BE2C (cell line): Measurements from ENCODE around the gene PCBP3.

Experiments
- DNase-seq: peaks from one replicate; pipeline ENCODE4 v3.0.0-alpha.2; 2020
- H3K27me3 ChIP-seq: fragments of 250-450 bp; sonication (Bioruptor Pico); 2 replicates; pipeline ENCODE4 v1.5.1; 2020; ENCODE audit warnings: mild to moderate bottlenecking
- H3K36me3 ChIP-seq: fragments of 250-450 bp; sonication (Bioruptor Pico); 2 replicates; pipeline ENCODE4 v1.5.1; 2020; ENCODE audit warnings: mild to moderate bottlenecking
- H3K4me1 ChIP-seq: fragments of 250-450 bp; sonication (Bioruptor Pico); 2 replicates; pipeline ENCODE4 v1.5.1; 2020
- H3K4me3 ChIP-seq: 2 replicates; pipeline ENCODE4 v1.5.1; 2011; ENCODE audit warnings: low read depth, low read length
- H3K9me3 ChIP-seq: fragments of 250-450 bp; sonication (Bioruptor Pico); 2 replicates; pipeline ENCODE4 v1.5.1; 2020
- CTCF ChIP-seq: IDR thresholded peaks from 2 replicates; pipeline ENCODE4 v1.5.1; 2012; ENCODE audit warnings: mild to moderate bottlenecking, low read depth, low read length

Gene PCBP3

GRCh38 chr21:45990049-45990711, 346.7 kb downstream of the PCBP3 start:
- DNase-seq: peak; percentile 10
- TF ChIP-seq CTCF: no peak
- Histone ChIP-seq H3K9me3 (no peaks in the 10 kb centered on the region), H3K4me1 (no peaks in the 10 kb centered on the region; the same call in 1 of the 2 replicates), H3K36me3 (no peaks in the 10 kb centered on the region), H3K27me3 (no peaks in the 10 kb centered on the region), H3K4me3 (no peak overlapping the region)

GRCh38 chr21:45990741-45991605, 347.4 kb downstream of the PCBP3 start:
- peak; percentile 7 for DNase-seq
- Histone ChIP-seq H3K4me3 (no peak overlapping the region), H3K9me3 (no peaks in the 10 kb centered on the region), H3K27me3 (no peaks in the 10 kb centered on the region), H3K4me1 (no peaks in the 10 kb centered on the region; the same call in 1 of the 2 replicates), H3K36me3 (no peaks in the 10 kb centered on the region)
- no peak for TF ChIP-seq CTCF

GRCh38 chr21:45991606-45992300, 348.2 kb downstream of the PCBP3 start:
- H3K9me3 ChIP-seq: no peaks in the 10 kb centered on the region
- no peaks in the 10 kb centered on the region for H3K27me3 ChIP-seq
- no peak overlapping the region for H3K4me3 ChIP-seq
- H3K36me3 ChIP-seq: no peaks in the 10 kb centered on the region
- no peak for DNase-seq
- no peak for TF ChIP-seq CTCF
- no peaks in the 10 kb centered on the region; the same call in 1 of the 2 replicates for H3K4me1 ChIP-seq
